Epithelial cell of esophagus (primary cell): Measurements from ENCODE around the gene PIP5K1A.
A peak's percentile ranks its signal among the peaks of the same experiment; 100 is the strongest.
"Not testable (repeated sequence)": the region's sequence is repeated elsewhere in the genome, so short reads cannot be mapped to it uniquely, and the experiment has no call there.

Source experiments
- DNase-seq: peaks from one replicate; pipeline ENCODE4 v3.0.0; 2010; ENCODE audit warnings: low read depth
- H3K4me3 ChIP-seq: 2 replicates; pipeline ENCODE4 v1.5.1; 2011; ENCODE audit warnings: mild to moderate bottlenecking, low read length, control low read depth
- TF ChIP-seq, protein P1 (sequence below): IDR thresholded peaks from 2 replicates; pipeline ENCODE4 v1.5.1; 2011; ENCODE audit warnings: low read depth, mild to moderate bottlenecking, low read length, control low read depth, inconsistent platforms; ENCODE audit not compliant: insufficient read depth; ENCODE audit errors: missing control alignments

PIP5K1A gene

DNA sequence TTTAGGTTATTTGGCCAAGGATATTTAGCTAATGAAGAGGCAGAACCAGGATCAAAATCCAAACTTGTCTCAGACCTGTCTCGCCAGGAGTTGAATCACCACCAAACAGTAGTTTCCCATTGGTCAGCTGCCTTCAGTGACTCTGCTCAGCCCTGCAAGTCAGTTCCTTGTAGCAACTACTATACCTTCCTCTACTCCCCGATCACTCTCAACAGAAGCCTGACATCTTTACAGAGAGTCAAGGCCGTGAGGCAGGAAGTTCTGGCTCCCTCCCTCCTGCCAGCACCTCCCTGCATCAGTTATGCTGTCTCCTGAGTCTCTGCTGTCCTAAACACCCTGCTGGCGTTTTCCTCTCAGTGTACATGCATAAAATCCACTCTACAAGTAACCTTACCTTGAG is 69.4 kb downstream of the PIP5K1A start:
- DNase-seq: peak; percentile 88
- TF ChIP-seq, protein P1, sequence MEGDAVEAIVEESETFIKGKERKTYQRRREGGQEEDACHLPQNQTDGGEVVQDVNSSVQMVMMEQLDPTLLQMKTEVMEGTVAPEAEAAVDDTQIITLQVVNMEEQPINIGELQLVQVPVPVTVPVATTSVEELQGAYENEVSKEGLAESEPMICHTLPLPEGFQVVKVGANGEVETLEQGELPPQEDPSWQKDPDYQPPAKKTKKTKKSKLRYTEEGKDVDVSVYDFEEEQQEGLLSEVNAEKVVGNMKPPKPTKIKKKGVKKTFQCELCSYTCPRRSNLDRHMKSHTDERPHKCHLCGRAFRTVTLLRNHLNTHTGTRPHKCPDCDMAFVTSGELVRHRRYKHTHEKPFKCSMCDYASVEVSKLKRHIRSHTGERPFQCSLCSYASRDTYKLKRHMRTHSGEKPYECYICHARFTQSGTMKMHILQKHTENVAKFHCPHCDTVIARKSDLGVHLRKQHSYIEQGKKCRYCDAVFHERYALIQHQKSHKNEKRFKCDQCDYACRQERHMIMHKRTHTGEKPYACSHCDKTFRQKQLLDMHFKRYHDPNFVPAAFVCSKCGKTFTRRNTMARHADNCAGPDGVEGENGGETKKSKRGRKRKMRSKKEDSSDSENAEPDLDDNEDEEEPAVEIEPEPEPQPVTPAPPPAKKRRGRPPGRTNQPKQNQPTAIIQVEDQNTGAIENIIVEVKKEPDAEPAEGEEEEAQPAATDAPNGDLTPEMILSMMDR: no peak
- H3K4me3 ChIP-seq: no peak overlapping the region

GRCh38 chr1:151273924-151274466 is 75.6 kb downstream of the PIP5K1A start:
- TF ChIP-seq, protein P1: no peak
- DNase-seq: no peak
- no peak overlapping the region for H3K4me3 ChIP-seq

GRCh38 chr1:151275341-151275740 is 77.0 kb downstream of the PIP5K1A start:
- not testable (repeated sequence) for H3K4me3 ChIP-seq, DNase-seq

GRCh38 chr1:151277249-151277648 is 78.9 kb downstream of the PIP5K1A start:
- peak; percentile 39 for DNase-seq
- TF ChIP-seq, protein P1: no peak
- H3K4me3 ChIP-seq: no peak overlapping the region

- DNase-seq: peak; percentile 99
- H3K4me3 ChIP-seq: peak overlapping the region; percentile 53
- TF ChIP-seq, protein P1: peak; percentile 23
These were observed 83.0 kb downstream of the PIP5K1A start for GRCh38 chr1:151281225-151281968.

- H3K4me3 ChIP-seq: peak within 1 kb of the TSS; percentile 53
- DNase-seq: peak; percentile 100
- TF ChIP-seq, protein P1: no peak
These were observed 83.9 kb downstream of the PIP5K1A start, which contains the start of gene ZNF687 for GRCh38 chr1:151281969-151282882. Gene ZNF687, plus strand, starts transcription at chr1:151282299. Its CDS starts 3,993 bp downstream, at chr1:151286292.
